Inferior parietal cortex (tissue), 1 donor: ENCODE data around the gene SUSD4.
A peak's percentile ranks its signal among the peaks of the same experiment; 100 is the strongest.
"Not testable (repeated sequence)": the region's sequence is repeated elsewhere in the genome, so short reads cannot be mapped to it uniquely, and the experiment has no call there.

ENCODE experiments used
- DNase-seq: peaks from one replicate; pipeline ENCODE4 v3.0.0-alpha.2; 2016; ENCODE audit errors: extremely low spot score

SUSD4 gene

GRCh38 chr1:223253916-223254315, 110.1 kb downstream of the SUSD4 start:
- no peak for DNase-seq

DNA sequence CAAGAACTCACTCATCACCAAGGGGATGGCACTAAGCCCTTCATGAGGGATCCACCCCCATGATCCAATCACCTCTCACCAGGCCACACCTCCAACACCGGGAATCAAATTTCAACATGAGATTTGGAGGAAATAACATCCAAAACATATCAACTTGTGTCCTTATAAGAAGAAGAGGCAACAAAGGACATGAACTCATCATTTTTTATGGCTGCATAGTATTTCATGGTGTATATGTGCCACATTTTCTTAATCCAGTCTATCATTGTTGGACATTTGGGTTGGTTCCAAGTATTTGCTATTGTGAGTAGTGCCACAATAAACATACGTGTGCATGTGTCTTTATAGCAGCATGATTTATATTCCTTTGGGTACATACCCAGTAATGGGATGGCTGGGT, 112.6 kb downstream of the SUSD4 start:
- not testable (repeated sequence) for DNase-seq

- DNase-seq, result no peak
Measured at GRCh38 chr1:223250632-223251015, 113.4 kb downstream of the SUSD4 start.

GRCh38 chr1:223249854-223250631, 113.9 kb downstream of the SUSD4 start:
- no peak for DNase-seq

DNA sequence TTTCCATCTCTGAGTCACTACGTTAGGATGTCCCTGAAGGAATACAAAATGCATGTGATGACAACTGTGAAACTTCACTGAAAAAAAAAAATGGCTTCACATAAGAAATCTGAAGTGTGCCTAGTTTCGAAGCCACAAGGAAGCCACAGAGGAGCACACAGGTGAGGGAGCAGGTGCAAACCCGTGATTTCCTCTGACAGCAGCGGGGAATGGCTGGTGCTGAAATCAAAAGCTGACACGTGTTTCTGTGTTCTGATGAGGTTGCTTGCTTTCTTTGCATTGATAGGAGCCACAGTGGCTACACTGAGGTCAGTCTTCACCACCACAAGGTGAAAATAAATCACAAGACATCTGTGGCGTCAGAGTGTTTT, 115.2 kb downstream of the SUSD4 start:
- no peak for DNase-seq

GRCh38 chr1:223248001-223248769, 115.8 kb downstream of the SUSD4 start:
- DNase-seq, result no peak

- no peak for DNase-seq
Measured at GRCh38 chr1:223246476-223247112, 117.4 kb downstream of the SUSD4 start.

DNA sequence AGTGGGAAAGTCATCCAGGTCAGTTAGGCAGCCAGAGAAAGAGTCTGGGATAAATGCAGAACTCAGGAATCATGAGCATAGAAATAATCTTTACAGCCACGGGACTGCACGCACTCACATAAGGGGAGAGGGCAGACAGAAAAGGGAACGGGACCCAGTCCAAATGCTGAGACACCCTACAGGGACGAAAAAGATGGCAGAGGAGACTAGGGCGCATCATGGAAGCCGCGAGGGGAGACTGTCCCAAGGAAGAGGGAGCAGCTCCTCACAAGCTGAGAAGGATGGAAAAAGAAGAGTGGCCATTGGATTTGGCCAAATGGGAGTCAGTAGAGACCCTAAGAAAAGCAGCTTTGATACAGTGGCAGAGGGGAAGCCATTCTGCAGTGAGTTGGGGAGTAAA, 118.0 kb downstream of the SUSD4 start:
- DNase-seq, result no peak

- no peak for DNase-seq
Measured at GRCh38 chr1:223245411-223245810, 118.6 kb downstream of the SUSD4 start.

DNA sequence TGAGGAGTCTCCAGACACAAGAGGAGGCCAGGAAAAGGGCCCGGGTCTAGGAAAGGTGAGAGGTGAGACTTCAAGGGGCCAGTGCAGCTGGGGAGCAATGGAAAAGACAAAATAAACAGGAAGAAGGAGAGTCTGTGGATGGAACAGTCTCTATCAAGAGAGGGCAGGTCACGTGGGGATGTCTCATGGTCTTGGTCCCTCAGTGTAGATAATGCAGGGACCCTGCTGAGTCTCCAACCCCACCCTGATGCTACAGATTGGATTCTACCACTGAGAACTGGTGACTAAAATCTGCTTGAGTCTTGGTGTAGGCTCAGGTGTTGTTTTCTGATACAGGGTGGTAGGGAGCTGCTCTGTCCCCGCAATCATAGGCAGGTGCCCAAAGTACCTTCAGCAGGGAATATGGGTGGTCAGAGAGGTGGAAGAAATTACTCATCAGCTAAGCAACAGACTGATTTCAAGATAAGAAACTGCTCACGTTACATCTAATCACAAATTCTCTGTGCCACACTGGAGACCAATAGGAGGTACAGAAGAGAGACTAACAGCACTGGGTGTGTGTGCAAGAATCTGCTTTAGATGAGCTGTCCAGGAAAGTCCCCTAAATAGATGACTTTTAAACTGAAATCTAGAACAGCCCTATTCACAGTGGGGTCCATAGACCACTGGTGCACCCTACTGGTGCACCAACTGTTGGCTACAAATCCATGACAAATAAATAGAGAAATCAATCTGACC, 119.4 kb downstream of the SUSD4 start:
- DNase-seq, result no peak

DNA sequence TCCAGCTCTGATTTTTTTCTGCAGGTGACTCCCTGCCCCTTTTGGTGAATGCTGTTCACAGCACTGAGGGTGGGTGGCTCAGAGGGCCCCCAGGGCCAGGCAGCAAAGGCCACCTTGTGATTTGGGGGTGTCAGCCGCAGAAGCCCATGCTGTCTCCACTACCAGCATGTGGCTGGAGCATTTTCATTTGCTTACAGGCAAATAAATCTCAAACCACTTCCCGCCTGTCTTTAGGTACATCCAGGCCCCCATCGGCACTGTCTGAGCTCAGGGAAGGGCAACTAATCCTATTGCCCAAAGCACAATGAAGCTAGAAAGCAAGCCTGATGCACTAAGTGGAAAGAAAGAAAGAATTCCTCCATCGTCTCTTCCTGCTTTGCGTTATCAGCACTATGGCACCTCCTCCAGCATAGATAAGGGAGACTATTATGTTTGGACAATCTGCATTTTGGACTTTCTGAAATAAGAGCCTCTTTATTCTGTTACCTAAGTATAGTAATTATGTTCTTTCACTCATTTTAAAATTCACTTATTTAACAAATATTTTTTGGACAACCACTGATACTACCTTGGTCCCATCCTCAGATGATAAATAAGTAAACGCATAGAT, 120.4 kb downstream of the SUSD4 start:
- no peak for DNase-seq

DNA sequence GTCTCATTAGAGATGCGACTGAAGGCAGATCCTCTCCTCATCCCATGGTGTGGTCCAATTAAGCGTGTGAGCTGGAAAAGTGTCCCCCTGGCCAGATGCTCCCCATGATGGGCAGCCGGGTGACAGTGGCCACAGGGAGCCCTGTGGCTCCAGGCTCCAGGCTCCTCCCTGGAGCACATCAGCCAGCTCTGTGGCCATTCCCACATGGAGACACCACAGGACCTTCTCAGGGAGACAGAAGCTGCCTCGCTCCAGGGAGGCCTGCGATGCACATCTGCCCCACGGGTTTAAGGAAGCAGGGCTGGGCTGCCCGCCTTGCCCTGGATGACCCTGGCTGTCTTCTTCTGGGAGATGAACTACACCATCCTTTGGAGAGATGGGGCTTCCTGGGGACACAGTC, 121.0 kb downstream of the SUSD4 start:
- DNase-seq, result no peak

DNA sequence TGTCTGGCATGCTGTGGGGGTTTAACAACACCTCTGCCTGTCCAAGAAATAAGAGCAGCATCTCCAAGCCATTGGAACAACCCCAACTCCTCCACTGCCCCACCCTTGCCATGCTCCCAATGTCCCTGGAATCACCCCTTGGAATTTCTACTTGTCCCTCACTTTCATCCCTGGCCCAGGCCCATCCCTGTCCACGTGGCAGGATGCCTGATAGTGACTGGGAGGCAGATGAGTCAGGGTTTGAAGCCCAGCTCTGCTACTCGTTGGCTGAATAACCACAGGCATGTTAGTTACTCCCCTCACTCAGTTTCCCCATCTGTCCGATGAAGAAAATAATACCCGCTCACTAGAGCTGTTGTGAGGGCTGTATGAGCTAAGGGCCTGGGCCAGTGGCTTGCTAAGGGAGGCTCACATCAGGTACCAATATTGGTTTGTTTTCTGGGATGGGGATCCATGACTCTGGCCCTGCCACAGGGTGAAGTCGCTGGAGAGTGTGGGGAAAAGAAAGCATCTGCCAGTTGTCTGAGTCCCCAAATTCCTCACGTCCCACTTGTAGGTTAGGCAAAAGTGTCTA, 121.5 kb downstream of the SUSD4 start:
- no peak for DNase-seq

DNA sequence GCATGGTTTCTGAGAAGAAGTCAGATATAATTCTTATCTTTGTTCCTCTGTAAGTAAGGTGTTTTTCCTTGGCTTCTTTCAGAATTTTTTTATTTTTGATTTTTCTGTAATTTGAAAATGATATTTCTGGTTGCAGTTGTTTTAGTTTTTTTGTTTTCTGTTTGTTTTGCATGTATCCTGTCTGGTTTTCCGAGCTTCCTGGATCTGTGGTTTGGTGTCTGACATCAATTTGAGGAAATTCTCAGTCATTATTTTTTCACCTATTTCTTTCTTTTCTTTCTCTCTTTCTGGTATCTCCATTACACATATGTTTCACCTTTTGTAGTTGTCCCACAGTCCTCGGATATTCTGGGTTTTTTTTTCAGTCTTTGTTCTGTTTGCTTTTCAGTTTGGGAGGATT, 123.9 kb downstream of the SUSD4 start:
- no peak for DNase-seq

- no peak for DNase-seq
Measured at GRCh38 chr1:223235091-223235490, 128.9 kb downstream of the SUSD4 start.

DNA sequence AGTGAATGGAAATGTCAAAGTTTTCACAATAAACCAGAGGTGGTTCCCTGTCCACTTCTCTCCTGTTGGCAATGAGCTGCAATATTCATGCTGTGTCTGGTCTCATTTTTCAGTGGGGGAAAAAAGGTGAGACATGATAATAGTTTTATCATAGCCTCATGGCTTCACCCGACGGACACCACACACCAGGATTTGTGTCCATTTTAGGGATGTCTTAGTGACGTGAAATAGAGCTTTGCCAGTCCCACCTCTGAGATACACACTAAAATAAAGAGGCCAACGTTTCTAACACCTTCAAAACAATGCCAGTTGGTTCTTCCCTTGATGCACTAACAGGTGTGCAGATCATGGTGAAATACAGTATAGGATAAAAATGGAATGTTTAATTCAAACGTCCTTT, 129.4 kb downstream of the SUSD4 start:
- no peak for DNase-seq

DNA sequence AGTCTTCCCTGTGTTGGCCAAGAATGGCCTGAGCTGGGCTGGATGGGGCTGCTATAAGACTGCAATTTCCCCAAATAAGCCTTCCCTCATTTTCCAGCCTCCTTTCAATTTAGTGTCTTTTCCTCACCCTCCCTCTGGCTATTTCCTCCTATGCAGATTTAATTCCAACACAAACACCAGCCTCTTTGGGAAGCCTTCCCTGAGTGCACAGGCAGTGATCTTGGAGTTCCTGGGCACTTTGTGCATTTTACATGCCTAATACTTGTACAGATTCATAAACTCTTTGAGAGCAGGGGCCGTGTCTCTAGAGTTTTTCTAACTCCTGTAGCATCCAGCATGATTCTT, 129.8 kb downstream of the SUSD4 start:
- no peak for DNase-seq

DNA sequence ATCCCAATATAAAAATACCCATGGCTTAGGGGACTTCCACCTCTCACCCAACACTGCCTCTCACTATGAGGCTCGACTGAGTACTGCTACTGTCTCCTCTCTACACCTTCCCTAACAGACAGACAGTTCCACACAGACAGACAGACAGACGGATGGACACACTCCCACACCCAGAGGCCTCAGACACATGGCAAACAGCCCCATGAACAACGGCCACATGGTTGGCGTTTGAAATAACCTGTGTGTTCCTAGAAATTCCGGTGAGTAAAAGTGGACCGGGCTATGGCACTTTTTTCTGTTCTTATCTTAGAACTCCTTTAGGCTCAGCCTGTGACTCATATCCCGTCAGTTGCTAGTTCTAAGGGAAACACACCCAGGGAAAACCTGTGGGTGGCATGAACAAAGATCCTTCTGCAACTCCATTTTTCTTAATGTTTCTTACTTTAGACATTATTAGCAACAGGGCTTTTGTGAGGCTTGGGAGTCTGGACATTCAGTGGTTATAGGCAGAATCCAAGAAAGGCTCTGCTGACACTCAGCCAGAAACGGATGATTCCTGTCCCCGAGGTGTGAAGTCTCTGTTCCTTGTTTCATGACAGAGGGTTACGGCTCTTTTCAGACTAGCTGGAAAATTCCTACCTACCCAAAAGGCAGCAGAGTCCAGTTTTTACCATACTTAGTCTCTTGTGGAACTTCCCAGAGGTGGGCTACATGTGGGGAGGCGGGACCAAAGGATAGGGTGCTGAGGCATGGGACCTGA, 130.4 kb downstream of the SUSD4 start:
- DNase-seq, result peak; percentile 72

DNA sequence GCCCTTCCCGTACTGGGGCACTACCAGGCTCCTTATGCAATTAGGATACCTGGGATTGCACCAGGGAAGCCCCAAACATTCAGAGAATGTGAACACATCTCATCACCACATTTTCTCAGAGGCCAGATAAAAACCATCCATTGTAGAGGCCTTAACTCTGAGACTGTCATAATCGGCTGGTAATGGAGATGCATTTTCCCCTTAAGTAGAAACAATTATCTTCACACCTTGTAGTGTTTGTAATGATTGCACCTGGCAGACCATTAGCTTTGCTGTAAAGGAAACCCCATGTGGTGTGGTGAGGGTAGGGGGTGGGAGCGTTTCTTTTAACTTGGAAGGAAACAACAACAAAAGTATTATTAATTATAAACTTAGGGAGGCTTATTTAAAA, 131.0 kb downstream of the SUSD4 start:
- no peak for DNase-seq

GRCh38 chr1:223231581-223231980, 132.4 kb downstream of the SUSD4 start:
- no peak for DNase-seq
